Mesenteric fat pad (tissue), 1 donor: Measurements from ENCODE around the gene MYADML2. TPM values are rescaled to one million over a fixed set of nuclear protein-coding genes. Genes with fewer than 3 reads are reported as not detected.

ENCODE experiments used
- DNase-seq: peaks from one replicate; pipeline ENCODE4 v3.0.0-alpha.2; 2020; ENCODE audit warnings: low spot score
- total RNA-seq: library from RNA; stranded (reverse); fragmentation: NEBNext Ultra II Directional; extraction: Animal tissue kit (Norgen Biotek cat#: 25700); gene quantifications from one replicate; pipeline ENCODE4 v1.2.1, GENCODE V29; 2021
- donor health status: DM: yes; HTN: yes; CAD: no.

The MYADML2 gene
- total RNA-seq, 1 donor from 2014 or later = not detected

- no peak for DNase-seq
Measured at GRCh38 chr17:81901167-81902022, 45.6 kb downstream of the MYADML2 start.

DNA sequence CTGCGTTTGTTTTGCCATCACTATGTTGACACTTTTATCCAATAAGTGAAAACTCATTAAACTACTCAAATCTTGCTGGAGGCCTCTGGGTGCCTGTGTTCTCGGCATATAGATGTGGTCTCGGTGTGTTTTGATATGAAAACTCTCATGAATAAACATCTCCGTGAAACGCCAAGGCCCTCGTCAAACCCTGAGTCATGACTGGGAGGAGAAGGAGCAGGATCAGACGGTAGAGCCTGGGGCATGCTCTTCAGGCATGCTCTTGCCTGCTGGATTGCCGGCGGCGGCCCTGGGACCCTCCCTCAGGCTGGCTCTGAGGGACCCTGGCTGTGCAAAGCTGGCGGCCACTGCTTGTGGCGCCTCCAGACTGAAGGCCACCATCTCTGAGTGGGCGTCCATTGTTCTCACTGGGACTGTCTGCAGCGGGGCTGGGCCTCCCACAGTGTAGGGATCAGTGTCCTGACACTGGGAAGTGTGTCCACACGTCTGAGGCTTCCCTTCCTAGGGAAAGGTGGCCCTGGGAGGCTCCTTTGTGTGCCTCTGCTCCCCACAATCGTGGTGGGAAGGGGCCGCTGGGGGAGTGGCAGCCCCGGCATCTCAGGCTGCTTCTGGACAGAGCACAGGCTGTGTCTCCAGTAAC lies 46.7 kb downstream of the MYADML2 start:
- no peak for DNase-seq

GRCh38 chr17:81899514-81900166 lies 47.4 kb downstream of the MYADML2 start:
- DNase-seq = no peak

GRCh38 chr17:81898885-81899284 lies 48.1 kb downstream of the MYADML2 start:
- DNase-seq = no peak

DNA sequence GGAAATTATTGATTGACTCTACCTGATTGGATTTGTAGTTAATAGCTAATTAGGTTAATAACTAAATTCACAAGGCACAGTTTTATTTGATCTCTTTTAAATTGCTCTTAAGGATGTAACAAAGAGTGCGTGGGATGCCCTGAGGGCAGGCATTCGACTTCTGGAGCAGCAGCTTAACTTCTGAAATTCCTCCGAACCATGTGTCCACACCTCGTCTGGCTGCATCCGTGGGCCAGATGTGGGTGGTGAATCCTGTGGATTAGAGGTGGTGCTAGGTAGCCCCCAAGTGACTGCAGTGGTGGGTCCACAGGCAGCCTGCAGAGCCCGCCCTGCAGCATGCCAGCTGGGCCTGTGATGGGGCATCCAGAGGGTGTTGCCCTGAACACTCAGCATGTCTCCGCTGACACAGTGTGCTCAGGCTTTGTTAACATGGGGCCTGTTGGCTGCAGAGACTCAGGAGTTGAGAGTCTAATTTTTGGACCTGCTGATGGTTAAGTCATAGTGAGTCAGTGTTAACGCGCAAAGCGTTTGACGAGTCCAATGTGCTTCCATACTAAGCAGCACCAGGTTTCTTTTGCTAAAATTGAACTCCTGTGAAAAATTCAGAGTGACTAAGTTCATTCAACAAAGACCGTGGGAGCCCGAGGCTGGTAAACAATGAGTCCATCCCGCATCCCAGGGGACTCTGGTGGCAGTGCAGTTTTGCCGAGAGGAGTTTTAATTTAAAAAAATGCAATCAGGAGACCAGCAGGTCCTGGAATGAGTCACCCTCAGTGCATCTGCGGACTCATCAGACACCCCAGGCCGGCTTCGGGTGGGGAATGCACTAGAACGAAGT lies 48.8 kb downstream of the MYADML2 start:
- no peak for DNase-seq

- DNase-seq = no peak
Measured at GRCh38 chr17:81895400-81895799, 51.6 kb downstream of the MYADML2 start.

GRCh38 chr17:81891303-81891552 lies 55.8 kb downstream of the MYADML2 start:
- no peak for DNase-seq

GRCh38 chr17:81890447-81891302 lies 56.4 kb downstream of the MYADML2 start:
- DNase-seq = no peak

Other genes starting within 250 kb of the MYADML2 start
- 60.7 TPM for gene MRPL12, start 243.9 kb downstream of the MYADML2 start, total RNA-seq
- gene SLC25A10, start 234.9 kb downstream of the MYADML2 start, total RNA-seq = 17.0 TPM
- 0.26 TPM for gene GCGR, start 143.1 kb downstream of the MYADML2 start, total RNA-seq
- gene MCRIP1, start 113.9 kb downstream of the MYADML2 start, total RNA-seq = 63.2 TPM
- not detected for gene PPP1R27, start 112.2 kb downstream of the MYADML2 start, total RNA-seq
- gene P4HB, start 86.7 kb downstream of the MYADML2 start, total RNA-seq = 575 TPM
- gene ARHGDIA, start 75.9 kb downstream of the MYADML2 start, total RNA-seq = 521 TPM
- 46.2 TPM for gene ALYREF, start 55.6 kb downstream of the MYADML2 start, total RNA-seq
- 102 TPM for gene ANAPC11, start 55.5 kb downstream of the MYADML2 start, total RNA-seq
- gene NPB, start 45.0 kb downstream of the MYADML2 start, total RNA-seq = not detected
- 33.9 TPM for gene PCYT2, start 35.8 kb downstream of the MYADML2 start, total RNA-seq
- gene SIRT7, start 29.1 kb downstream of the MYADML2 start, total RNA-seq = 16.9 TPM
- 29.7 TPM for gene MAFG, start 19.5 kb downstream of the MYADML2 start, total RNA-seq
- gene PYCR1, start 9.9 kb downstream of the MYADML2 start, total RNA-seq = 9.5 TPM
- gene NOTUM, start 14.0 kb upstream of the MYADML2 start, total RNA-seq = not detected
- gene ASPSCR1, start 30.4 kb upstream of the MYADML2 start, total RNA-seq = 31.5 TPM
- 47.0 TPM for gene CENPX, start 75.6 kb upstream of the MYADML2 start, total RNA-seq
- gene LRRC45, start 76.1 kb upstream of the MYADML2 start, total RNA-seq = 7.0 TPM
- gene RAC3, start 84.4 kb upstream of the MYADML2 start, total RNA-seq = 15.5 TPM
- gene DCXR, start 90.5 kb upstream of the MYADML2 start, total RNA-seq = 157 TPM
- gene RFNG, start 104.6 kb upstream of the MYADML2 start, total RNA-seq = 46.1 TPM
- gene GPS1, start 104.7 kb upstream of the MYADML2 start, total RNA-seq = 85.8 TPM
- 103 TPM for gene DUS1L, start 118.6 kb upstream of the MYADML2 start, total RNA-seq
- 1,109 TPM for gene FASN, start 151.0 kb upstream of the MYADML2 start, total RNA-seq